SH-SY5Y (cell line): Measurements from ENCODE around the gene FAM13A.

ENCODE experiments used
- GATA2 ChIP-seq: IDR thresholded peaks from 2 replicates; pipeline ENCODE4 v1.6.1; 2011; ENCODE audit warnings: mild to moderate bottlenecking, low read depth, low read length
- GATA3 ChIP-seq: IDR thresholded peaks from 2 replicates; pipeline ENCODE4 v1.6.1; 2011; ENCODE audit warnings: low read depth, mild to moderate bottlenecking, low read length, moderate library complexity

GRCh38 chr4:89072921-89073320 is 15.9 kb upstream of the FAM13A start:
- TF ChIP-seq GATA2 (no peak), GATA3 (no peak)
